ENCODE results near the gene SPRED2. TPM values are rescaled to one million over a fixed set of nuclear protein-coding genes. Genes with fewer than 3 reads are reported as not detected.
"Not testable (repeated sequence)": the region's sequence is repeated elsewhere in the genome, so short reads cannot be mapped to it uniquely, and the experiment has no call there.

The SPRED2 gene
- total and polyA plus RNA-seq, 12 donors: 10.2 to 20.7 (median 17.0) TPM

DNA sequence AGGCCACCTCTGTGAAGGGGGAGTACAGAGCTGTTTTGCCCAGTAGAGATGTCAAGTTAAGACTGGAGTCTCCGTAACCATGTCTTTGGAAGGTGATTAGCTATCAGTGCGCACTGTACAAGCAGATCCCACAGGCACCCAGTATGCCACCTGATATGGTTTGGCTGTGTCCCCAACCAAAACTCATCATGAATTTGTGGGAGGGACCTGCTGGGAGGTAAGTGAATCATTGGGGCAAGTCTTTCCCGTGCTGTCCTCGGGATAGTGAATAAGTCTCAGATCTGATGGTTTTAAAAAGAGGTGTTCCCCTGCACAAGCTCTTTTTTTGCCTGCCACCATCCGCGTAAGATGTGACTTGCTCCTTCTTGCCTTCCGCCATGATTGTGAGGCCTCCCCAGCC, 114.6 kb downstream of the SPRED2 start:
- TF ChIP-seq, protein P1, sequence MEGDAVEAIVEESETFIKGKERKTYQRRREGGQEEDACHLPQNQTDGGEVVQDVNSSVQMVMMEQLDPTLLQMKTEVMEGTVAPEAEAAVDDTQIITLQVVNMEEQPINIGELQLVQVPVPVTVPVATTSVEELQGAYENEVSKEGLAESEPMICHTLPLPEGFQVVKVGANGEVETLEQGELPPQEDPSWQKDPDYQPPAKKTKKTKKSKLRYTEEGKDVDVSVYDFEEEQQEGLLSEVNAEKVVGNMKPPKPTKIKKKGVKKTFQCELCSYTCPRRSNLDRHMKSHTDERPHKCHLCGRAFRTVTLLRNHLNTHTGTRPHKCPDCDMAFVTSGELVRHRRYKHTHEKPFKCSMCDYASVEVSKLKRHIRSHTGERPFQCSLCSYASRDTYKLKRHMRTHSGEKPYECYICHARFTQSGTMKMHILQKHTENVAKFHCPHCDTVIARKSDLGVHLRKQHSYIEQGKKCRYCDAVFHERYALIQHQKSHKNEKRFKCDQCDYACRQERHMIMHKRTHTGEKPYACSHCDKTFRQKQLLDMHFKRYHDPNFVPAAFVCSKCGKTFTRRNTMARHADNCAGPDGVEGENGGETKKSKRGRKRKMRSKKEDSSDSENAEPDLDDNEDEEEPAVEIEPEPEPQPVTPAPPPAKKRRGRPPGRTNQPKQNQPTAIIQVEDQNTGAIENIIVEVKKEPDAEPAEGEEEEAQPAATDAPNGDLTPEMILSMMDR (IDR thresholded peaks at IDR 0.05): no peak
- Histone ChIP-seq H3K36me3 (peaks cover 0 to 56% (median 21%) of the 10 kb centered on the region in 9 donors), H3K9me3 (no peaks in the 10 kb centered on the region), H3K27me3 (no peaks in the 10 kb centered on the region), H3K4me3 (no peak overlapping the region), H3K4me1 (peaks cover 0 to 22% (median 5%) of the 10 kb centered on the region in 9 donors), H3K27ac (no peak overlapping the region)
- ATAC-seq (no peak), DNase-seq (no peak)
- WGBS, 2 donors: 97 to 99% methylated on average over 7 of the region's 7 CpGs
- intact Hi-C loops (cut with DNase I): loop anchor here in 1 of 10 donors (10.0 kb wide), 1 partner anchor 117 kb away; the partner anchor contains the start of gene SPRED2

DNA sequence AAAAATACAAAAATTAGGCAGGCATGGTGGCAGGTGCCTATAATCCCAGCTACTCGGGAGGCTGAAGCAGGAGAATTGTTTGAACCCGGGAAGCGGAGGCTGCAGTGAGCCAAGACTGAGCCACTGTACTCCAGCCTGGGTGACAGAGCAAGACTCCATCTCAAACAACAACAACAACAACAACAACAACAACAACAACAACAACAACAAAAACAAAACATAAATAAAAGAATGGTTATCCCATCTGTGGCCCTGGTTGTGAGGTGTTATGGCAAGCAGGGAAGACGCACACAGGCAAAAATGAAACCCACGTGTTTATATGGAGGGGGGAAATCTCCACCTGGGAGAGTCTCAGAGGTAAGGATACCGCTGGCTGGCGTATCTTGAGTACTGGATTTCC, 115.0 kb downstream of the SPRED2 start:
- H3K4me3 ChIP-seq, H3K9me3 ChIP-seq, DNase-seq, ATAC-seq, H3K27me3 ChIP-seq: not testable (repeated sequence)
- intact Hi-C loops (cut with DNase I): loop anchor here in 1 of 10 donors (10.0 kb wide), 1 partner anchor 117 kb away; the partner anchor contains the start of gene SPRED2
- H3K4me1 ChIP-seq: peaks cover 0 to 27% (median 8%) of the 10 kb centered on the region in 9 donors
- 91 to 98% methylated on average over 7 of the region's 7 CpGs for WGBS, 2 donors
- H3K36me3 ChIP-seq: peaks cover 0 to 61% (median 21%) of the 10 kb centered on the region in 9 donors
- H3K27ac ChIP-seq: peak overlapping the region in 1 of 10 donors; percentile 28

DNA sequence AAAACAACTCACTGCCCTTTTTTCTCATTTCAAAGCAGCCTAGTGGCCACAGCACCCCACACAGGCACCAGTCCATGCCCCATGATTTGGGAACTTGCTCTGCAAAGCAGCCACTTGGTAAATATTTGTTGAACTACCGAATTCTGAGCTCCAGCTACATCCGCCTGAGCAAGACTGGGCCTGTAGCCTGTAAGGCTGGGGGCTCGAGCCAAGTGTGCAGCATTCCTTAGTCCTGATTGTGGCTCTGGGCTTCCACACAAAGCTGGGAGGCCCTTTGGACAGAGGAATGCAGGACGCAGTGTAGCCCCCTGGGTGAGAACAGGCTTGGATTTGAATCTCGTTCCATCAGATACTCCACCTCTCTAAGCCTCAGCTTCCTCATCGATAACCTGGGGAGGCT, 116.3 kb downstream of the SPRED2 start:
- Histone ChIP-seq H3K9me3 (no peaks in the 10 kb centered on the region), H3K36me3 (peaks cover 0 to 69% (median 21%) of the 10 kb centered on the region in 9 donors), H3K4me1 (peaks cover 0 to 39% (median 12%) of the 10 kb centered on the region in 9 donors), H3K27me3 (no peaks in the 10 kb centered on the region), H3K4me3 (no peak overlapping the region), H3K27ac (peak overlapping the region in 8 of 10 donors; percentile 4 to 51 (median 22))
- DNase-seq (peak in 1 of 2 donors; percentile 50), ATAC-seq (peak in 7 of 8 donors; percentile 38 to 88 (median 73))
- WGBS, 2 donors: 54 to 61% methylated on average over 6 of the region's 6 CpGs
- intact Hi-C loops (cut with DNase I): loop anchor here in 1 of 10 donors (10.0 kb wide), 1 partner anchor 119 kb away; the partner anchor contains the start of gene SPRED2
- TF ChIP-seq, protein P1 (IDR thresholded peaks at IDR 0.05): no peak

DNA sequence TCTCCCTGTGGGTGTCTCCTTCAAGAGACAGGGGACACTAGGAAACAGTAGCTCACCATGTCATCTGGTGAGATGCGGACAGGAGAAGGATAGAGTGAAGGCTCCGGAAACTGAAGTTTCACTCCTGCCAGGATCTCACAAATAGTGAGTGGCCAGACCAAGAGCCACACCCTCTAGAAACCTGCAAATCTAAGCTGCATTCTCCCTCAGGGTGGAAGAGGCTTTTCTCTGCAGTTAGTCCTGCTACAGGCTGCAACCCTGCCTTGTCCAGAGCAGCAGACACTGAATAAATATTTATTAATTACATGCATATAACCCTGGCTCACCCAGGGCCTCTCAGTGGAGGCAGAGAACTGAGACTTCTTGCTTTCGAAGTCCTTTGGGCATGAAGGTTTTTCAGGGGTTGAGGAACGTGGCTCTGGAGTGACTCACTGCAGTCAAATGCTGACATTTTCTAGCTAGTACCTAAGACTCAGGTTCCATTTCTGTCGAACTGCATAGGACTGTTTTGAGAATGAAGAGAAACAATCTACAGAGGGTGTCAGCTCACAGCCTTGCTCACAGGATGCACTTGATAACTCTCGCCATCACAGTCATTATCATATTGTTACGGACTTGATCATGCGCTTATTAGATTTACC, 117.5 kb downstream of the SPRED2 start:
- ATAC-seq (no peak), DNase-seq (no peak)
- Histone ChIP-seq H3K9me3 (no peaks in the 10 kb centered on the region), H3K36me3 (peaks cover 0 to 64% (median 21%) of the 10 kb centered on the region in 9 donors), H3K27me3 (no peaks in the 10 kb centered on the region), H3K27ac (no peak overlapping the region), H3K4me1 (peaks cover 2 to 42% (median 19%) of the 10 kb centered on the region in 9 donors), H3K4me3 (no peak overlapping the region)
- intact Hi-C loops (cut with DNase I): loop anchor here in 4 of 10 donors (5.0 to 10.0 kb wide), 4 partner anchors 38 to 120 kb away; partner anchors contain the start of gene SPRED2 (in 2 of the 4)
- TF ChIP-seq, protein P1 (IDR thresholded peaks at IDR 0.05): no peak
- 87 to 88% methylated on average over 8 of the region's 8 CpGs for WGBS, 2 donors

DNA sequence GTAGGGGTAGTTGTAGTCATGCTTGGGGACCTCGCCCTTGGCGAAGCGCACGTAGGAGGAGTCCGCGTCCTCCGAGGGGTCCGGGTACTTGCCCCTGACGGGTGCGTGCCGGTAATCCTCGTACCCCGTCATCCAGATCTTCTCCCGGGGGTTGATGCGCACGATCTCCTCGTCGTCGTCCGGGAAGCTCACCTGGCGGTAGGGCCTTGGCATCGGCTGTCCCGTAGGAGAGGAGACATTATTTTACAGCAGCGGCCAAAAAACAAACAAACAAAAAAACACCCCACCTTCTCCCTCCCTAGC, 118.5 kb downstream of the SPRED2 start:
- intact Hi-C loops (cut with DNase I): loop anchor here in 4 of 10 donors (5.0 to 10.0 kb wide), 4 partner anchors 37 to 121 kb away; partner anchors contain the start of gene SPRED2 (in 2 of the 4)
- peaks cover 9 to 52% (median 22%) of the 10 kb centered on the region in 9 donors for H3K4me1 ChIP-seq
- no peak overlapping the region for H3K27ac ChIP-seq
- DNase-seq: no peak
- H3K27me3 ChIP-seq: no peaks in the 10 kb centered on the region
- no peaks in the 10 kb centered on the region for H3K9me3 ChIP-seq
- H3K36me3 ChIP-seq: peaks cover 0 to 61% (median 21%) of the 10 kb centered on the region in 9 donors
- no peak for ATAC-seq
- no peak overlapping the region for H3K4me3 ChIP-seq
- TF ChIP-seq, protein P1 (IDR thresholded peaks at IDR 0.05): no peak
- 98 to 99% methylated on average over 24 of the region's 24 CpGs for WGBS, 2 donors
